SK-N-SH (cell line): ENCODE measurements around the gene SLC30A5. TPM values are rescaled to one million over a fixed set of nuclear protein-coding genes. Genes with fewer than 3 reads are reported as not detected.

Experiments used
- CTCF ChIA-PET: fragments of 300-600, 350-600 bp; formaldehyde crosslinking; extraction: SDS; loops from one replicate; lab custom pipeline; 2021; lab: Yijun Ruan, JAX
- POLR2A ChIA-PET: fragments of 350-600 bp; sonication (Branson Sonifier 250); formaldehyde crosslinking; extraction: SDS; loops from one replicate; lab custom pipeline; 2020; ENCODE audit warnings: antibody characterized with exemption, inconsistent platforms; lab: Yijun Ruan, JAX
- DNase-seq: peaks from one replicate; pipeline ENCODE4 v3.0.0; 2012
- H2AFZ ChIP-seq: fragments of 200-600 bp; sonication (generic); 2 replicates; pipeline ENCODE4 v1.8.1; 2016; ENCODE audit warnings: antibody characterized with exemption, mild to moderate bottlenecking, low read depth
- H3F3A ChIP-seq: fragments of 200-600 bp; sonication (generic); replicated peaks from 2 replicates; pipeline ENCODE3; 2016; ENCODE audit warnings: antibody characterized with exemption, mild to moderate bottlenecking; ENCODE audit not compliant: insufficient read depth
- H3K27ac ChIP-seq, 2 experiments: fragments of 200-500 bp in 1 of 2; fragments of 200-600 bp in 1 of 2; sonication (Bioruptor generic) in 1 of 2; sonication (generic), shearing (Covaris generic) in 1 of 2; 2 replicates each; pipeline versions ENCODE4 v1.5.1 to v1.6.1; 2014 to 2016; ENCODE audit warnings: low read depth in 2 of 2, inconsistent platforms in 1 of 2, low read length in 1 of 2, mild to moderate bottlenecking in 1 of 2, mixed read lengths in 1 of 2
- H3K27me3 ChIP-seq: fragments of 200-600 bp; sonication (generic), shearing (Covaris generic); 2 replicates; pipeline ENCODE4 v1.6.1; 2016; ENCODE audit warnings: mixed run types; ENCODE audit not compliant: insufficient read depth
- H3K36me3 ChIP-seq, 2 experiments: fragments of 200-500 bp in 1 of 2; fragments of 200-600 bp in 1 of 2; sonication (Bioruptor generic) in 1 of 2; sonication (generic) in 1 of 2; replicated peaks in 1 of 2; 2 replicates each; pipeline versions ENCODE3 to v1.5.1; 2014 to 2016; ENCODE audit warnings: low read length in 1 of 2, mild to moderate bottlenecking in 1 of 2; ENCODE audit not compliant: insufficient read depth in 2 of 2, control insufficient read depth in 1 of 2
- H3K4me1 ChIP-seq, 2 experiments: fragments of 200-500 bp in 1 of 2; fragments of 200-600 bp in 1 of 2; sonication (Bioruptor generic) in 1 of 2; sonication (generic), shearing (Covaris generic) in 1 of 2; 2 replicates each; pipeline versions ENCODE4 v1.5.1 to v1.6.1; 2014 to 2016; ENCODE audit warnings: low read depth in 1 of 2, low read length in 1 of 2, mixed run types in 1 of 2; ENCODE audit not compliant: insufficient read depth in 2 of 2, control insufficient read depth in 1 of 2
- H3K4me2 ChIP-seq: fragments of 200-600 bp; sonication (generic), shearing (Covaris generic); 2 replicates; pipeline ENCODE4 v1.6.1; 2017; ENCODE audit warnings: mixed run types
- H3K4me3 ChIP-seq, 2 experiments: fragments of 200-500 bp in 1 of 2; fragments of 200-600 bp in 1 of 2; sonication (Bioruptor generic) in 1 of 2; sonication (generic), shearing (Covaris generic) in 1 of 2; 2 replicates each; pipeline versions ENCODE4 v1.5.1 to v1.8.1; 2014 to 2016; ENCODE audit warnings: low read depth in 2 of 2, inconsistent platforms in 1 of 2, low read length in 1 of 2, mild to moderate bottlenecking in 1 of 2, mixed read lengths in 1 of 2, moderate library complexity in 1 of 2
- H3K79me2 ChIP-seq: fragments of 200-600 bp; sonication (generic); 2 replicates; pipeline ENCODE4 v1.8.1; 2017; ENCODE audit warnings: mild to moderate bottlenecking; ENCODE audit not compliant: insufficient read depth
- H3K9ac ChIP-seq: fragments of 200-600 bp; sonication (generic); 2 replicates; pipeline ENCODE4 v1.6.1; 2017; ENCODE audit warnings: mixed run types
- H3K9me2 ChIP-seq: fragments of 200-600 bp; sonication (generic); 2 replicates; pipeline ENCODE4 v1.6.1; 2017; ENCODE audit warnings: mixed run types
- H3K9me3 ChIP-seq: fragments of 200-600 bp; sonication (generic); 2 replicates; pipeline ENCODE4 v1.6.1; 2017; ENCODE audit warnings: mixed run types, mild to moderate bottlenecking, moderate library complexity
- H4K20me1 ChIP-seq: fragments of 200-600 bp; sonication (generic); 2 replicates; pipeline ENCODE4 v1.6.1; 2017; ENCODE audit warnings: mild to moderate bottlenecking, mixed run types; ENCODE audit not compliant: insufficient read depth
- ELF1 ChIP-seq: IDR thresholded peaks from 2 replicates; pipeline ENCODE4 v1.4.0; 2012
- EZH2phosphoT487 ChIP-seq: fragments of 200-600 bp; sonication (generic); IDR thresholded peaks from 2 replicates; pipeline ENCODE4 v1.6.1; 2017; ENCODE audit warnings: low read depth, mixed run types, mild to moderate bottlenecking, antibody characterized with exemption, moderate library complexity, borderline replicate concordance
- FOSL2 ChIP-seq: IDR thresholded peaks from 2 replicates; pipeline ENCODE4 v1.4.0; 2012; ENCODE audit warnings: low read depth, mild to moderate bottlenecking, moderate library complexity, borderline replicate concordance
- FOXJ3 ChIP-seq: sonication (generic); formaldehyde crosslinking; IDR thresholded peaks from 2 replicates; pipeline ENCODE4 v1.5.1; 2020; ENCODE audit warnings: mild to moderate bottlenecking, missing genetic modification reagents
- FOXM1 ChIP-seq: IDR thresholded peaks from 2 replicates; pipeline ENCODE4 v1.4.0; 2012; ENCODE audit warnings: low read depth, mild to moderate bottlenecking
- GABPA ChIP-seq: IDR thresholded peaks from 2 replicates; pipeline ENCODE4 v1.4.0; 2012; ENCODE audit warnings: low read depth, mild to moderate bottlenecking
- JUND ChIP-seq: IDR thresholded peaks from 2 replicates; pipeline ENCODE4 v1.4.0; 2012
- MXI1 ChIP-seq: IDR thresholded peaks from 2 replicates; pipeline ENCODE4 v1.6.1; 2012; ENCODE audit warnings: mild to moderate bottlenecking, low read depth, low read length, improper control_type of control experiment
- POLR2AphosphoS5 ChIP-seq: IDR thresholded peaks from 2 replicates; pipeline ENCODE4 v1.6.1; 2012; ENCODE audit warnings: low read depth, low read length
- YY1 ChIP-seq: IDR thresholded peaks from 2 replicates; pipeline ENCODE4 v1.4.0; 2012; ENCODE audit warnings: low read depth, mild to moderate bottlenecking
- WGBS: methylation state at CpG from one replicate; pipeline ENCODE4 v1.1.6; 2017; ENCODE audit warnings: low lambda C conversion rate; 5-methylcytosine and 5-hydroxymethylcytosine counted together
- polyA plus RNA-seq, 3 experiments: library from polyadenylated mRNA; depleted of rRNA; stranded (reverse); fragments of >200 nt; gene quantifications; 2 replicates each; pipeline ENCODE4 v1.2.3, GENCODE V29; 2012
- TF ChIP-seq, protein P1 (sequence below): fragments of 200-600 bp; sonication (generic); IDR thresholded peaks from 2 replicates; pipeline ENCODE4 v1.6.1; 2017; ENCODE audit warnings: antibody characterized with exemption, mild to moderate bottlenecking, moderate library complexity
- TF ChIP-seq, protein P2 (sequence below): IDR thresholded peaks from 2 replicates; pipeline ENCODE4 v1.4.0; 2012; ENCODE audit warnings: low read depth

SLC30A5 gene
- polyA plus RNA-seq, 1 of the 3 experiments (the other 2 are of a cell fraction), result 28.5 TPM

DNA sequence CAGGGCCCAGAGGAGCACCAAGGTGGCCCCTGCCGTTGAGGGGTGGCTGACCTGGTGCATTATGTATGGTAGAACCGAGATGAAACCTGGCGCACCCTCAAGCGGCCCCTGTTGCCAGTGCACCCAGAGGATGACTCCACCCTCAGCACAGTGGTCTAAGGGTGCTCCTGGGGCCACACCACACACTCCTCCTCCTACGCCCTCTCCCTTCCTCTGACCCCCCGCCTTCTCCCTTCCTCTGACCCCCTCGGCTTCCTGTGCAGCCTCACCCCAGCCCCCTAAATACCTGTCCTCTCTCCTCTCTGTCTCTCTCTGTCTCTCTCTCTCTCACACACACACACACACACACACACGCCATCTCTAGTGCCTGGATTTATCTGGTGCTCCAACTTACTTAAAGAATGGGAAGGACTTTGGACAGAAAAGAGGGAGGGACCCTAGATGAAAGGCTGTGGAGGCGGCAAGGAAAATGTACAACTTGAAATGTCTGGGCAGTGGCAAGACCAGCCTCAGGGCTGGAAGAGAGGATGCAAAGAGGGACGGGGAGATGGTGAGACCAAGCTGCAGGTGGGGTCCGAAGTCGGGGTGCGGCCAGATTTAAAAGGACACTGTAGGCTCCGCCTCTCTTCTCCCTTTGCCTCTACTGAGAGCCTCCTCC is 18.2 kb upstream of the SLC30A5 start:
- POLR2A ChIA-PET, result no interaction called here
- no peak for DNase-seq
- H3K27me3 ChIP-seq, result no peaks in the 10 kb centered on the region
- no peaks in the 10 kb centered on the region for H3F3A ChIP-seq
- no peaks in the 10 kb centered on the region for H3K79me2 ChIP-seq
- H3K9ac ChIP-seq, result no peak overlapping the region
- TF ChIP-seq FOXJ3, result no peak
- TF ChIP-seq YY1, result no peak
- TF ChIP-seq JUND, result no peak
- TF ChIP-seq EZH2phosphoT487, result no peak
- TF ChIP-seq, protein P1, sequence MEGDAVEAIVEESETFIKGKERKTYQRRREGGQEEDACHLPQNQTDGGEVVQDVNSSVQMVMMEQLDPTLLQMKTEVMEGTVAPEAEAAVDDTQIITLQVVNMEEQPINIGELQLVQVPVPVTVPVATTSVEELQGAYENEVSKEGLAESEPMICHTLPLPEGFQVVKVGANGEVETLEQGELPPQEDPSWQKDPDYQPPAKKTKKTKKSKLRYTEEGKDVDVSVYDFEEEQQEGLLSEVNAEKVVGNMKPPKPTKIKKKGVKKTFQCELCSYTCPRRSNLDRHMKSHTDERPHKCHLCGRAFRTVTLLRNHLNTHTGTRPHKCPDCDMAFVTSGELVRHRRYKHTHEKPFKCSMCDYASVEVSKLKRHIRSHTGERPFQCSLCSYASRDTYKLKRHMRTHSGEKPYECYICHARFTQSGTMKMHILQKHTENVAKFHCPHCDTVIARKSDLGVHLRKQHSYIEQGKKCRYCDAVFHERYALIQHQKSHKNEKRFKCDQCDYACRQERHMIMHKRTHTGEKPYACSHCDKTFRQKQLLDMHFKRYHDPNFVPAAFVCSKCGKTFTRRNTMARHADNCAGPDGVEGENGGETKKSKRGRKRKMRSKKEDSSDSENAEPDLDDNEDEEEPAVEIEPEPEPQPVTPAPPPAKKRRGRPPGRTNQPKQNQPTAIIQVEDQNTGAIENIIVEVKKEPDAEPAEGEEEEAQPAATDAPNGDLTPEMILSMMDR, result no peak
- no peak for TF ChIP-seq MXI1
- TF ChIP-seq FOSL2, result no peak
- TF ChIP-seq, all 33 proteins: peak for 0
- Histone ChIP-seq H3K36me3 (no peaks in the 10 kb centered on the region), H3K27ac (no peak overlapping the region), H2AFZ (no peak overlapping the region), H4K20me1 (no peaks in the 10 kb centered on the region), H3K4me3 (no peak overlapping the region), H3K9me3 (no peaks in the 10 kb centered on the region), H3K4me1 (no peaks in the 10 kb centered on the region), H3K4me2 (no peak overlapping the region), H3K9me2 (no peaks in the 10 kb centered on the region)
- CTCF ChIA-PET, result no interaction called here
- 80% methylated on average over 13 of the region's 14 CpGs for WGBS

DNA sequence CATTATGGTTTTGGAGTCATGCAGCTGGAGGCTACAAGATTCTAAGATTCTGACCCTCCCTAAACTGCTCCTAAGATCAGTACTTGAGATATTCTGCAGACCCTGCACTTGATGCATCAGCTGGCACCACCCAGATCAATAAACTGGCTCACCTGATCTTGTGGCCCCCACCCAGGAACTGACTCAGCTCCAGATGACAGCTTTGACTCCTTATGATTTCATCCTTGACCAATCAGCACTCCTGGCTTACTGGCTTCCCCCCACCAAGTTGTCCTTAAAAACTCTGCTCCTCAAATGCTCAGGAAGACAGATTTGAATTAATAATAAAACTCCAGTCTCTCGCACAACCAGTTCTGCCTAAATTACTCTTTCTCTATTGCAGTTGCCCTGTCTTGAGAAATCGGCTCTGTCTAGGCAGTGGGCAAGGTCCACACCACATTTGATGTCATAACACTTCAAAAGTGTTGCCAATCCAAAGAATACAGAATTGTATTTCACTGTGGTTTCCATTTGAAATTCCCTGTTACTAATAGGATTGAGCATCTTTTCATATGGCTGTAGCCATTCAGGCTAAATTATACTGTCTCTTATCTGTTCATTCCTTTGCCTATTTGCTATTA is 14.8 kb upstream of the SLC30A5 start:
- POLR2A ChIA-PET, result no interaction called here
- Histone ChIP-seq H2AFZ (no peak overlapping the region), H3K79me2 (no peaks in the 10 kb centered on the region), H3K27me3 (no peaks in the 10 kb centered on the region), H3K27ac (no peak overlapping the region), H3K4me3 (no peak overlapping the region), H3K9ac (no peak overlapping the region), H3K4me2 (no peak overlapping the region), H4K20me1 (no peaks in the 10 kb centered on the region), H3K9me2 (no peaks in the 10 kb centered on the region), H3K9me3 (no peaks in the 10 kb centered on the region), H3F3A (no peaks in the 10 kb centered on the region), H3K4me1 (no peaks in the 10 kb centered on the region), H3K36me3 (no peaks in the 10 kb centered on the region)
- TF ChIP-seq POLR2AphosphoS5 (no peak), FOXM1 (no peak), ELF1 (no peak), GABPA (no peak)
- TF ChIP-seq, protein P2, sequence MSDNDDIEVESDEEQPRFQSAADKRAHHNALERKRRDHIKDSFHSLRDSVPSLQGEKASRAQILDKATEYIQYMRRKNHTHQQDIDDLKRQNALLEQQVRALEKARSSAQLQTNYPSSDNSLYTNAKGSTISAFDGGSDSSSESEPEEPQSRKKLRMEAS, result no peak
- no peak for DNase-seq
- WGBS, result 83% methylated on average over 2 of the region's 2 CpGs
- CTCF ChIA-PET, result interaction anchor here (1.3 kb wide), 1 partner anchor 15 kb away, joined by 8 read pairs; the partner anchor contains the start of gene SLC30A5
